Stimulated activated CD4-positive, alpha-beta T cell treated with anti-CD3 and anti-CD28 coated beads, Interleukin-1b, Interleukin-23, amount 100 ng/mL, for 1 hour (primary cell): ENCODE results near the gene VAT1.
A peak's percentile ranks its signal among the peaks of the same experiment; 100 is the strongest.
"Not testable (repeated sequence)": the region's sequence is repeated elsewhere in the genome, so short reads cannot be mapped to it uniquely, and the experiment has no call there.

Source experiments
- DNase-seq, 2 donors: peaks; one replicate each; pipeline ENCODE4 v3.0.0-alpha.2; 2020; ENCODE audit warnings: low read depth in 2 of 2

Gene VAT1

DNA sequence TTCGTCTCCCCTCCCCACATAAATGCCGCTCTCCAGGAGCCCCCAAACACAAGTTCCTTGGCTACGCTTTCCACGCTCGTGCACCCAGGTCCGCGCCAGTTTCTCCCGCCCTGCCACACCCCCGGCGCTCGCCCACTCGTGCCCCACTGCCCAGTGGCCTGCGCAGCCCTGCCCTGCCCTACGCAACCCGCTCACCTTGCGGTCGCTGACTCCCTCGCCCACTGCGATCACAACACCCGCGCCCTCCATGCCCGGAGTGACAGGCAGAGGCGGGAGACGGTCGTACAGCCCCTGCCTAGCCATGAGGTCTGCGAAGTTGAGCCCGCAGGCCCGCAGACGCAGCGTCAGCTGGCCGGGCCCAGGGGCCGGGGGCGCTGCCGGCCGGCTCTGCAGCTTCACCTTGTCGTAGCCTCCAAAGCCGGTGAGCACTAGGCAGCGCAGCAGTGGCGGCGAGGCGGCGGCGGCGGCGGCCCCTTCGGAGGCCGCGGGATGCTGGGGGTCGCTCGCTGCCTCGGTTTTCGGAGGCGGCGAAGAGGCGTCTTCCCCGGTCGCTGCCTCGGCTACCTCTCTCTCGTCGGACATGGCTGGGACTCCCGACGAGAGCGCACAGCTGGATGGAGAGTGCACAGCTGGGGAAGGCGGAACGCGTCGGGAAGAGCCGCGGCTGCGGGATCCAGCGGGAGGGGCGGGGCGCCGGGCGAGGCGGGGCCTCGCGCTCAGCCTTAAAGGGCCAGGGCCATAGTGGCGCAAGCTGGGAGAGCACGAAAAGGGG lies at the start of gene VAT1:
Gene VAT1, minus strand, starts transcription at position 645 of the 772 bp plus-strand sequence. Its CDS starts 63 bp downstream, at position 582.
- DNase-seq, result peak in 1 of 2 donors; percentile 43

DNA sequence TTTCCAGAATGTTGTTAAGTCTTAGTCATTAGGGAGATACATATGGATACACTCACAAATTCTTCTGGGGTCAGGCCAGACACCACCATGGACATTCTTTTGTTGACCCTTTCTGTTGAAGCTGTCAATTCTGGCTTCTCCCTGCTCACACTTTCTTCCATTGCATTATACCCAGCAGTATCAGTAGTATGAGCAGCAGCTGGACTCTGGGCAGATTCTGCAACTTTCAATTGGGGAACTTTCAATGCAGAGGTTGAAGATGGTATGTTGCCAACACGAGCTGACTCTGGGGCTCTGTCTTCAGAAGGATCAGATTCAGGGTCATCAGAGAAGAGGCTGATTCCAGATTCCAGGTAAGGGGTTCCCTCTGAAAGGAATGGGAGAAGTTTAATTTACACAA lies 48.7 kb upstream of the VAT1 start:
- no peak for DNase-seq

DNA sequence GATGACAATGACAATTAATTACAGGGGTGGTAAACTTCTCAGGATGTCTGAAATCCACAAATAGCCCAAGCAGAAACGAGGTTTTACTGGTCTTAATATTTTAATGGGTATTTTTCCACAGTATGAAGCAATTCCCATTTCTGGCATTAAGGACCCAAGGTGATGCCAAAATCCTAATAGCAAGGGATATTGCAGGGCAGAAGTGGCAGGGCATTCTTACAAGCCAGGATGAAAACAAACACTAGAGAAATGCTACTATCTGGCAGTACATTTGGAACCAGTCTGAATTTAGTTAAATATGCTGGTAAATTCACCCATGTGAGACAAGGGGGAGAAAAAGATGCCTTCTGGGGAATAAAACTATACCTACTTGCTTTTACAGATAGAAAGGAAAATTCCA lies 48.1 kb upstream of the VAT1 start:
- DNase-seq, result no peak

DNA sequence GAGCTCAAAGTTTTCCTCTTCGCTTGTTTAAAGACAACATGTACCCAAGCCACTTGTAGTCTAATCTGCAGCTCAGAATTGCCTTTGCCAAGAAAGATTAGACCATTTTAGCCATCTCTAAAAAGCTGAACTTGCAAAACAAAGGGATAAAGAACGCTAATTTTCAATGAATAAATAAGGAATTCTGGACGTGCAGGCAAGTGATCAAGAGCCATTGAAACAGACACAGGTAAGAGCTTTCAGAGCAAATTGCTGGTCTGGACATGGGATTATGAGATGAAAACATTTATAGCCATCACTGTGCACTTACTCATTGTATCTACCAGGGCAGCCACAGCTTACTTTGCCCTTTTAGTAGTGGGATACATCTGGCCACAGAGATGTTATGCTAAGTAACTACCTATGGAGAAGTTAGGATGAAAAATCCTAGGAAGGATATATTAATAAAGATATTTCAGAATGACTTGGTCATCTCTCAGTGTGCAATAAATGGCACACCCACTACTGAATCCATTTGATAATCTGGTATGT lies 47.2 kb upstream of the VAT1 start:
- DNase-seq, result no peak

DNA sequence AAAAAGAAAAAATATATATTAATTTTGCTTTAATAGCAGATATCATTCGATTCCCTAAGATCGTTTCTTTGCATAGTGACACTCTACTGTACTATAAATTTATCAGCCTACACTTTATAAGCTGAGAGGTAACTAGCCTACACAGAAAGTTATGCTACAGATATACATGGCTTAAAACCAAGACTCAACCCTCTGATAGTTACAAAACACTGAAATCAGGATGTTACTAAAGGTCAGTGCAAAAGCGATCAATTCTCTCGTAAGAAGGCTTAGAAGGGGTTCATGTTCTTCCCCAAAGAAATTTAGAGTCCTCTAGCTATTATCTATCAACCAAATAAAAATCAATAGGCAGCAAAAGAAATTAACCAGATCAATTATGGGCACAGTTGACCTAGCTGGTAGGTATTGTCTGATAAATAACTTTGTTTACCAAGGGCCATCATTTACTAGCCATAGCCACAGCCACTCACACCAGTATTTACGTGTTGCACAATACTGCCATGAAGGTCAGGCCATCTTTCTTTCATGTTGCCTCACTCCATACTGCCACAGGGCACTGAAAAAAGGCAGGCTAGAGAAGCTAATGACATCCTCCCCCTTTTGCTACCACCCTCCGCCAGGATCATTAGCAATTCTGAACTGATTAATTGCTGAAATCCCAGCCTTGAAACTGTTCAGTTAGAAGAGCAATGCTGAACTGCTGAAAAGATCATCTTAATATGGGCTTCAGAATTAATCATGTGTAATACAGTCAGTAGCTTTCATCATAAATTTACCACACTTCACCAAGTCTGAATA lies 46.6 kb upstream of the VAT1 start:
- no peak for DNase-seq

DNA sequence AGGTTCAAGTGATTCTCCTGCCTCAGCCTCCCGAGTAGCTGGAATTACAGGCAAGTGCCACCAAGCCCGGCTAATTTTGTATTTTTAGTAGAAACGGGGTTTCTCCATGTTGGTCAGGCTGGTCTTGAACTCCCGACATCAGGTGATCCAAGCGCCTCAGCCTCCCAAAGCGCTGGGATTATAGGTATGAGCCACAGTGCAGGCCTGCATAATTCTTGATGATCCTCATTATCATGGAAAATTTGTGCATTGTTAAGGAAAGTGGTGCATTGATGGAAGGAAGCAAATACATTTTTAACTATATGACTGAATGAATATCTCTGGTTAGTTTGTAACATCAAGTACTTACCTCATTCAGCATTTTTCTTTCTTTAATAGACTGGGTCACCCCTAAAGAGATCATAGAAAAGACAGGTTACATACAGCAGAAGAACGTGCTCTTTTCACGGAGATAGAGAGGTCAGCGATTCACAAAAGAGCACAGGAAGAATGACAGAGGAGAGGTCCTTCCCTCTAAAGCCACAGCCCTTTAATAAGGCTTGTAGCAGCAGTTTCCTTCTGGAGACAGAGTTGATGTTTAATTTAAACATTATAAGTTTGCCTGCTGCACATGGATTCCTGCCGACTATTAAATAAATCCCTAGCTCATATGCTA lies 40.9 kb upstream of the VAT1 start:
- DNase-seq, result no peak

DNA sequence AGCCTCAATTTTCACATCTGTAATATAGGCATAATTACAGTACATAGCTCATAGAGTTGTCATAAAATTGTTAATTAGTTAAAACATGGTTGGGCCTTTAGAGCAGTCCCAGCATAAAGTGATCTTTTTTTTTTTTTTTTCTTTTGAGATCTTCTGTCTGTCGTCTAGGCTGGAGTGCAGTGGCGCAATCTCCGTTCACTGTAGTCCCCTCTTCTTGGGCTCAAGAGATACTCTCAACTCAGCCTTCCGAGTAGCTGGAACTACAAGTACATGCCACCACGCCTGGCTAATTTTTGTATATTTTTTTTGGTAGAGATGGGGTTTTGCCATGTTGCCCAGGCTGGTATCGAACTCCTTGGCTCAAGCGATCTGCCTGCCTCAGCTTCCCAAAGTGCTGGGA lies 33.9 kb upstream of the VAT1 start:
- no peak for DNase-seq

DNA sequence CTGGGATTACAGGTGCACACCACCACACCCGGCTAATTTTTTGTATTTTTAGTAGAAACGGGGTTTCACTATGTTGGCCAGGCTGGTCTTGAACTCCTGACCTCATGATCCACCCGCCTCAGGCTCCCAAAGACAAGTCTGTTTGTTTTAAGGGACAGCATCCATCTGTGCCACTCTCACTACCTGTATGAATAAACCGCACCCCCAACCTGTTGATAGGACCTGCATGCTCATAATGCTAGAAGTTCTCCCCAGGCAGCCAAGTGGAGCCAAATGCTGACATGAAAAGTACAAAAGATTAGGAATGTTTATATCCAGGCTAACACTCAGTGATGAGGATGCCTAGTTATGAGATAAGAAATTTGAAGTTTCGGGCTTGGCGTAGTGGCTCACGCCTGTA lies 30.8 kb upstream of the VAT1 start:
- DNase-seq, result not testable (repeated sequence)

DNA sequence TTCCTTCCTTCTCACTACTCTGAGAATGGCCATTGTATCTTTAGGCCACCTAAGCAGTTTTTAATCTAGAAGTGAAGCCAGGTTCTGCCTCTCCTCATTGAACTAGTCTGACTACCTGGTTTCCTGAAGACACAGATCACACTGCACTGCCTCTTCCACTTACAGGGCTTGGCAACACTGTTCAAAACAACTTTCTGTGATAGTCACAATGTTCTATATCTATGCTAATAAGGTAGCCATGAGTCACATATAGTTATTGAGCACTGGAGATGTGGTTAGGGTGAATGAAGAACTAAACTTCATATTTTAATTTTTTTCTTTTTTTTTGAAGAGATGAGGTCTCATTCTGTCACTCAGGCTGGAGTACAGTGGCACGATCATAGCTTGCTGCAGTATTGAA lies 29.8 kb upstream of the VAT1 start:
- no peak for DNase-seq

DNA sequence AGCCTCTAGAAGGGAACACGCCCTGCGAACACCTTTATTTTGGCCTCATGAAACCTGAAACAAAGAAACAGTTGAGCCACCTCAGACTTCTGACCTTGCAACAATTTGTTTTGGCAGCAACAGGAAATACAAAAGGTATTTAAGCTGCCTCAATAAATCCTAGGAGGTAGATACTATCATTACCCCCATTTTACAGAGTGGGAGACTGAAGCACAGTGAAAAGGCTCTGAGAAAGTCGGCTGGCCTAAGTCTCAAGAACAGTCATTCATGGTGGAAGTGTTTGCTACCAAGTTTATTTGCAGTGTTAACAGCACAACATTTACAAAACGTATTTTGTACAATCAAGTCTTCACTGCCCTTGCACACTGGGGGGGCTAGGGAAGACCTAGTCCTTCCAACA lies 21.8 kb upstream of the VAT1 start:
- no peak for DNase-seq

DNA sequence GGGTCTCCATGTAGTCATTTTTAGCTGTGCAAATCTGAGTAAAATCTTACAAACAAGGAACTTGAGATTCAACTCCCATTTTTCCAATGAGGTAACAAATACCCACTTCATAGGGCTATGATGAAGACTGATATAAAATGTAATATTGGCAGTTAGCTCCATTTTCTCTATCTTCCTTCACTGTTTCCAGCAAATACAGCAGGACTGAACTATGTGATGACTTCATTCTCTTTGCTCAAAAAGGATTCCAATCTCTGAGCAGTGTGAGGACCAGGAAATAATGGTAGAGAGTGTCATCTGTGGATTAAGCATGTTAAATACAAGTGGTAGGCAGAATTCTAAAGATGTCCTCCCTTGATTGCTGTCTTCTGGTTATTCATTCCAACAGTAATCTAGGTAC lies 21.1 kb upstream of the VAT1 start:
- DNase-seq, result no peak

DNA sequence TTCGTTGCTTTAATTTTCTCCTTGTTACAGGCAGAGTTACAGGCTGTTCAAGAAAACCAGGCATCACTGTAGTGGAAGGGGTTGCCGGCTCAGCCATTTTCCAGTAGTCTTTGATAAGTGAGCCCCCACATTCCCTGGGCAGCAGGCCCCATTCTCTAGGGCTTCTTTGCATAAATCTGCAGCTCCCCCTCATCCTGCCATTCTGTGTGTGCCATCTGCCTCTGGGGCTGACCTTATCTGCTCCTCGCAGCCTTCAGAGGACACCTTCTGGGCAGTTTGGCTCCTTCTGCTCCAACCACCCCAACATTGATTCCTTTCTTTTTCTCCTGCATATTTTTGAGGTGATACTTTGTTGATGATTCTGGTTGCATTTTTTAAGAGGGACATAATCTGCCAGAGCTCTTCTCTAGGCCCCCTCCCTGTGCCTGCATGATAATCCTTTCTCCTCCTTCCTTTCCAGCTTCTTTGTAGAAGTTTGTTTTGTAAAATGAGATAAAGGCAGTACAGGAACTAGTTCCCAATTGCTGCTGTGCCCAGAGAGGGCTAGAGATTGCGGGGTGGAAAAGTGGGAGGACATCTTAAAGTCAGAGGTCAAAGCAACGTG lies 19.9 kb upstream of the VAT1 start:
- no peak for DNase-seq

DNA sequence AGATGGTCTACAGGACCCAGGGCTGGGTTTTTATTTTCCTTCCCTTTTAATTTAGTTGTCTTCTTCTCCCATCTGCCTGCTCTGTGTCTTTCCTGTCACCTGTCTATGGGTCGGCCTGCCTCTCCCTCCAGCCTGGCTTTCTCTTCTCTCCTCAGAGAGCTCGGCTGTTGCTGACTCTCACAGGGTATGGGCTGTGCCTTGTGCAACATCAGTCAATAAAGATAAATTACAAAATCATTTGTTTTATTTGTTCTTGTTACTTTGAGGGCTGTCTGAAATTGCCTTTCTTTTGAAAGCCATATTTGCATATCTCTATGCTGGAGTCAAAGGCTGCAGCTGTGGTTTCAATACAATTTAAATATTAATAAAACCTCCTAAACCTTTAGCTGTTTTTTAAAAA lies 18.5 kb upstream of the VAT1 start:
- DNase-seq, result no peak

DNA sequence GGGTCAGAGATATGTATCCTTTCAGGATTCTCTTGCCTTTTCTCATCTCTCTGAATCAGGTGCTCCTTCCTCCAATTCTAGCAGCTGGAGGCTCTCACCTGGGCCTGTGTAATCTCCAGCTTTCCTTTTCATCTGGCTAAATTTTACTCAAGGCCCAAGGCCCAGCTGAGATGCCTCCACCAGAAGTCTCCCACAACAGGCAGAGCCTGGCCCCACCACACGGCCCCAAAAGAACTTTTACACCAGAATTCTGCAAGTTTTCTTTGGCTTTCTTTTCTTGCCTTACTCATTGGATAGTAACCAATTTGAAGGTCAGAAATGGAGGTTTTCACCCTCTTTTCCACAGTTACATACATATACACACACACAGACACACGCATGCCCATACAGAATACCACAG lies 17.5 kb upstream of the VAT1 start:
- DNase-seq, result no peak

DNA sequence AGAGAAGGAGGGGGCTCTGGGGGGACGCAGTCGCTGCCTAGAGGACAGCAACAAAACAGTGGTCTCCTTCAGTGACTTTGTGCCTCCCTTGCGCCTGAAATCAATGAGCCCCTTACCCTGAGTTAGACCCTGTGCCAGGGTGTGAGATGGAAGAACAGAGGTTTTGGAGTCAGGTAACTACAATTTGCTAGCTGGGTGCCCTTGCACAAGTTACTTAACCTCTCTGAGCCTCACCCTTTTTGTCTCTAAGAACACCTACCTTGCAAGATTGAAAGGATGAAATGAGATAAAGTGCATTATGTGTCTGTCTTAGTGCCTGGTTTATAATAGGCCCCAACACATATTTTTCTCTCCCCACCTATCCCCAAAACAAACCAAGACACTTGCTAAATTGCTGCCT lies 12.7 kb upstream of the VAT1 start:
- DNase-seq, result no peak

DNA sequence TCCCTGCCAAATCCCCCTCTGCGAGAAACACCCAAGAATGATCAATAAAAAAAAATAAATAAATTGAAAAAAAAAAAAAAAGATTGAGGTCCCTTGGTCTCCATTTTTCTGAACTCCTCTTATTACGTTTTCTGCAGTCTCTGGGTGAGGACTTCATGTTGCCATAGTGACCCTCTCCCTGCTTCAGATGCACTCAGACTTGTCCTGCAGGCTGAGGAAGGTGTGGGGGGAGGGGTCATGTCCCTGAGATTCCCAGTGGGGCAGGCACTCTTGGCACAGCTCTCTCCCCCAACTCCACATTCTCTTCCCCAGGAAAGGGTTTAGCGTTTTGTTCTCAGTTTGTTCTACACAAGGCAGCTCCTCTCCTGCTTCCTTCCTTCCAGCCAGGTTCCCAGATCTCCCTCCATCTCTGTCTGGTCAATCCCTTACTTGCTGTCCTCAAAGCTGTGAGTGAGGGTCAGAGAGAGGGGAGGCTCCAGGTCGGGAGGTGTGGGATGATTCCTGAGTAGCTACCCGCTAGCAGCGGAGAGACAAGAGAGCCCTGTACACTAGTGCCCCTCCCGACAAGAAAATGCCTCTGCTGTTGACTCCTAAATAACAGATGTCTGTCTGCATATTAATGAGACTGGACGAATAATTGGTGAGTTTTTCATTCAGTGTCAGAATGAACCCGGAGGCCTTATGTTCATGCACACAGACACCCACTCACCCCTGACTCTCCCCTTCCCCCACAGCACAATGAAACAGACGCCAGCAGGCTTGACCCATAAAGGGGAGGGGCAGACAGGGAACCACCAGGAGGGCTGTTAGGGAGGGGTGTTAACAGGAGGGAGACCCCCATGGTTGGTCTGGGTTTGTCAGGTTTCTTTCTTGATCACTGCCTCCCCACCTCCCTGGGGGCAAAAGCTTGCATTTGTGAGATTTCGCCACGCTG lies 12.0 kb upstream of the VAT1 start:
- no peak for DNase-seq

DNA sequence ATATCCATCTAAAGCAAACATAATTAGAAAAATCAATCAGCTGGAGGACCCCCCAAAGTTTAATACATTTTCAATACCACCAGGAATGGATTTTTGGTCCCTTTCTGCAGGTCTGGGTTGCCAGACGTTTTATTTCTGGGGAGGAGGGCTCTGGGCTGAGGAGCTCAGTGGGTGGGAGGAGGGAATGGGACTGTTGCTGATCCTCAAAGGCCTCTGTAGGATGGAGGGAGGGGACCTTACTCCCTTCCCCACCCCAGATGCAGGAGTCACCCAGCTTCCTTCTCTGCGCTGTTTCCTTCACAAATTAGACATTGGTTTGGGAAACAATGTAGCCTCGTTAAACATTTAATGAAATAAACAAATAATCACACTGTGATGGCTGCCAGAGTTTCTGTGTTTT lies 9.5 kb upstream of the VAT1 start:
- DNase-seq, result no peak

DNA sequence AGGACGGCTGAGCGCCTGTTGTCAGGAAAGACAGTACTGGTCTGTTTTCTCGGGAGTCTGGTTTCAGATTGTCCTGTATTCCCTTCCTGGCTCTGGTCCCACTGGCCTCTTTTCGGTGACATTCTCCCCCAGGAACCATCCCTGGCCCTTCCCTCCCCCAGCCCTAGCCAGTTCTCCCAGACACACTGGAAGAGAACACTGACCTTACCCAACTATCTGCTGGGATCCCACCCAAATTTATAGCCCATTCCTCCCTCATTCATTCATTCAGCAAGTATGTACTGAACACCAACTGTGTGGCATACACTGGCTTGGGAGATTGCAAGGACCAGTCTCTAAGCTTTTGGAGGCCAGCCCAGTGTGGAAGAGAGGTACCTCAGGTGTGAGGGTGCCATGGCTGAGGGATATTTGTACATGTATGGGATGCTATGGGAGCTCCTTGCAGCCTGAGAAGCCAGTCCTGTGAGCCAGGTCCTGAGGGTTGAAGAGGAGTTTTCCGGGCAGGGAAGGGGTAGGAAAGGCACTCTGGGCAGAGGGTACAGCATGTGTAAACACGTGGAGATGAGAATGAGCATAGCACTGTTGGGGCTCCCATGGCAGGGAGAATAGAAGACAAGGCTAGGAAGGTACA lies 8.1 kb upstream of the VAT1 start:
- no peak for DNase-seq

DNA sequence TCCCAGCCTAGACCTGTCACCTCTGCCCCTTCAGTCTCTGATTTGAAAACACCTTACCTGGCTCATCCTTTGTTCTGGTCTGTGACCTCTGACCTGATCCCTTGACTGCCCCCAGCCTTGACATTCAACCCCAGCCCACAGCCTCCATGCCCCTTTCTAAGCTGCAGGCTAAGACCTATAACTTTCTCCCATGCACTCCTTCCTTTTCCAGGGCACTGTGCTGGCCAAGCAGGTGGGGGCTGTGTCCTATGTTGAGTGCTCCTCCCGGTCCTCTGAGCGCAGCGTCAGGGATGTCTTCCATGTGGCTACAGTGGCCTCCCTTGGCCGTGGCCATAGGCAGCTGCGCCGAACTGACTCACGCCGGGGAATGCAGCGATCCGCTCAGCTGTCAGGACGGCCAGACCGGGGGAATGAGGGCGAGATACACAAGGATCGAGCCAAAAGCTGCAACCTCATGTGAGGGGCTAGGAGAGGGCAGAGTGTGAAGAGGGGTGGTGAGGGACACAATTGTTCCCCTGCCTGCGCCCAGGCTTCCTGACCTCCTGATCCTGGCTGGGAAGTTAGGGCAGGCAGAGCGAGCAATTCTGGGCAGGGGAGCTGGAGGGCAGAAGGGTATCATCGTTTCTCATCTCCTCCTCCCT lies 6.2 kb upstream of the VAT1 start:
- DNase-seq, result no peak
